ENCODE data around the gene SORCS2. TPM values are rescaled to one million over a fixed set of nuclear protein-coding genes. Genes with fewer than 3 reads are reported as not detected.

Gene SORCS2
- total RNA-seq, 1 experiment from 2014 or later: 0.91 TPM

- DNase-seq (ENCODE audit: low read depth): no peak
Observed at GRCh38 chr4:7723625-7724024, 531.3 kb downstream of the SORCS2 start.

DNA sequence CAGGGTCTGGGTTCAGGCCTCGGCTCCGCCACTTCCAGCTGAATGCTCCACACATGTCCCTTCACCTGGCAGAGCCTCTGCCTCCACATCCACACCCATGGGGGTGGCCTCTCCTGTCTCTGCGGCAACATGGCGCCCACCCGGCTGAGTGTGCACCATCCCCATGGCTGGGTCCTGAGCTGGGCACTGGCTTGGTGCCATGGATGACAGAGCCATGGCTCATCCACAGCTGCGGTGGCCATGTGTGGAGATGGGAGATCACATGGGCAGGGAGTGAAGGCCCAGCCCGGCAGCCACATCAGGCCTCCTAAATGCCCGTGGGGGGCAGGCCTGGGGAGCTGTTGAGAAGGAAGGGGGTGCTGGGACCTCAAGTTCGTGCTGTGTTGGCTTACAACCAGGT lies 533.6 kb downstream of the SORCS2 start:
- DNase-seq (ENCODE audit: low read depth): peak; percentile 92

- no peak for DNase-seq (ENCODE audit: low read depth)
Observed at GRCh38 chr4:7726665-7727413, 534.5 kb downstream of the SORCS2 start.

- no peak for DNase-seq (ENCODE audit: low read depth)
Observed at GRCh38 chr4:7727749-7728148, 535.4 kb downstream of the SORCS2 start.

DNA sequence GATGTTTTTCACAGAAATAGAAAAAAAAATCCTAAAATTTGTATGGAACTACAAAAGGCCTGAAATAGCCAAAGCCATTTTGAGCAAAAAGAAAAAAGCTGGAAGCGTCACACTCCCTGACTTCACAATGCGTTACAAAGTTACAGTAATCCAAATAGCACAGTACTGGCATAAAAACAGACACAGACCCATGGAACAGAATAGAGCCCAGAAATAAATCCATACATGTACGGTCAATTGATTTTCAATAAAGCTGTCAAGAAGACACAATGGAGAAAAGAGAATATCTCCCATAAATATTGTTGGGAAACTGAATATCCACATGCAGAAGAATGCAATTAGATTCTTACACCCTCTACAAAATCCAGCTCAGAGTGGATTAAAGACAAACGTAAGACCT lies 539.1 kb downstream of the SORCS2 start:
- DNase-seq (ENCODE audit: low read depth): no peak

DNA sequence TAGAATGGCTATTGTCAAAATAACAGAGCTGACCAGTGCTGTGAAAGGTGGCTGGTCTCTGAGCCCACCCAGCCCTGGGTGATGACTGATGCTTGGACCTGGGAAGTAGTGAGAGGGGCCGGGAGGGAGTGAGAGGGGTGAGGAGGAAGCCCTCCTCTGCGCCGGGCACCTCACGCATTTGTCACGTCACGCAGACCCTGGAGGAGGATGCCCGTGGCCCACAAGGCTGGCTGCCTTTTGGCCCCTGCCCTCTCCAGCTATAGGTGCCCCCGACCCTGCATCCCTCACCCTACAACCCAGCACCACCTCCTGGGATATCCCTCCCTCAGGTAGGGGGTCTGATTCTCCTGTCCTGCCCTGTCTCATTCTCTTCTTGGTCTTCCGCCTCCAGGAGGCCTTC lies 539.9 kb downstream of the SORCS2 start:
- no peak for DNase-seq (ENCODE audit: low read depth)

DNA sequence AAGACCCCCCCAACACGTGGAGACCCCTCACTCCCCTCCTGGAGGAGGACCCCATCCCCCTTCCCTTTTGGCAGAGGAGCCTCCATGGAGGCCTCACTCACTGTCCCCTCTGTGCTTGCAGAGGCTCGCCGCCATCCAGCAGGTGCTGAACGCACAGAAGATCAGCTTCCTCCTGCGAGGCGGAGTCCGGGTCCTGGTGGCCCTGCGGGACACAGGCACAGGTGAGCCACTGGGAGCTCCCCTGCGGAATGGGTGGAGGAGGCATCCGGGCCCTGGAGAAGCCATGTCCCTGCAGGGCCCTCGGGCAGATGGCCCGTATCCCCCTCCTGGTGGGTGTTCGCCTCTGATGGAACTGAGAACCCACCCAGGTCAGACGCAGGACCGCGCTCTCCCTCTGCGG lies 540.9 kb downstream of the SORCS2 start:
- no peak for DNase-seq (ENCODE audit: low read depth)

DNA sequence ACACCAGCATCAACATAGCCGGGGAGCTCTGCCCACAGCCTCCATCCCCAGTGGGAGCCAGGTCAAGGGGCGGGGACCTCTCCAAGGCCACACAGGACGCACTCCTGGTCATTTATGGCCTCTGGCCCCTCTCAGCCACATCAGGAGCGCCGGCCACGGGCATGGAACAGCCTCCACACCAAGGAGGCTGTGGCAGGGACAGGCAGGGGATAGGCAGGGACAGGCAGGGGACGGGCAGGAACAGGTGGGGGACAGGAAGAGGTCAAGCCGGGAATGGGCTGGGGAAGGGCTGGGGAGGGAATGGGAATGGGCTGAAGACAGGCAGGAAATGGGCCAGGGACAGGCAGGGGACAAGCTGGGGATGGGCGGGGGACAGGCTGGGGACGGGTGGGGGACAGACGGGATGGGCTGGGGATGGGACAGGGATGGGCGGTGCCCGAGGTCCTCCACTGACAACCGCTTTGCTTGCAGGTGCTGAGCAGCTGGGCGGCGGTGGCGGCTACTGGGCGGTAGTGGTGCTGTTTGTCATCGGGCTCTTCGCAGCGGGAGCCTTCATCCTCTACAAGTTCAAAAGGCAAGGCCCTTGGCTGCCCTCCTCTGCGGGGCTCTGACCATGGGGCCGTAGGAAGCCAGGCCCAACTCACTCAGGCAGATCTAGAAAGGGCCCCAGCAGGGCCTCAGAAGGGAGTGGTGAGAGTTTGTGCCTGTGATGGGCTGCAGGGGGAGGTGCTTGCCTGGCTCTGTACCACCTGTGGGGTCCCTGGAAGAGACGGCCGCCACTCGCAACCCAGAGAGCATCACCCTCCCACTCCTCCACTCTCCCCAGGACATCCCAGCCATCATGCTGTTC lies 541.7 kb downstream of the SORCS2 start:
- DNase-seq (ENCODE audit: low read depth): no peak

DNA sequence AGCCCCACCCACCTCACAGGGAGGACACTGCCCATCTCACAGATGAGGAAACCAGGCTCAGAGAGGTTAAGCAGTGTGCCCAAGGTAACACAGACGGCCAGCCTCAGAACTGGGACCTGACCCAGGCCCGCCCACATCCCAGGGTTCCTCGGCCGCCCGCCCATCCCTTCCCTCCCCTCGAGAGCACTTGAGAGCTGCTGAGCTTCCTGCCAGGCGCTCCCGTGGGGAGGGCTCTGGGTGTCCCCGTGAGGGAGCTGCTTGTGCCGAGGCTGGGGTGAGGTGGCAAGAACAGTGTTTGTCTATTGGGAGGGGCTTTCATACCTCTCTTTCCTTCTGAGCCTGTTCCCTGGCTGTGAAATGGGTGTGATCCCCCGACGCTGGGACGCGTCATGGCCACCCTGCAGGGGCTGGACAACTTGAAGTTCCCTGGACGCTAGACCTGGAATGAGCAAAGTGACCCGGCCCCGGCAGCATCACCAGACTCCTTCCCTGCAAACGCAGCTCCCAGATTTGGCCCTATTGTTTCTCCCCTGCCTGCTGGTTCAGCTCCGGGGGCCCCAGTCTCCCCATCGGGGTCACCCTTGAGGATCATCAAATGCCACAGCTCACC lies 542.4 kb downstream of the SORCS2 start:
- no peak for DNase-seq (ENCODE audit: low read depth)

- no peak for DNase-seq (ENCODE audit: low read depth)
Observed at GRCh38 chr4:7735395-7735794, 543.1 kb downstream of the SORCS2 start.

- no peak for DNase-seq (ENCODE audit: low read depth)
Observed at GRCh38 chr4:7735961-7736360, 543.6 kb downstream of the SORCS2 start.

DNA sequence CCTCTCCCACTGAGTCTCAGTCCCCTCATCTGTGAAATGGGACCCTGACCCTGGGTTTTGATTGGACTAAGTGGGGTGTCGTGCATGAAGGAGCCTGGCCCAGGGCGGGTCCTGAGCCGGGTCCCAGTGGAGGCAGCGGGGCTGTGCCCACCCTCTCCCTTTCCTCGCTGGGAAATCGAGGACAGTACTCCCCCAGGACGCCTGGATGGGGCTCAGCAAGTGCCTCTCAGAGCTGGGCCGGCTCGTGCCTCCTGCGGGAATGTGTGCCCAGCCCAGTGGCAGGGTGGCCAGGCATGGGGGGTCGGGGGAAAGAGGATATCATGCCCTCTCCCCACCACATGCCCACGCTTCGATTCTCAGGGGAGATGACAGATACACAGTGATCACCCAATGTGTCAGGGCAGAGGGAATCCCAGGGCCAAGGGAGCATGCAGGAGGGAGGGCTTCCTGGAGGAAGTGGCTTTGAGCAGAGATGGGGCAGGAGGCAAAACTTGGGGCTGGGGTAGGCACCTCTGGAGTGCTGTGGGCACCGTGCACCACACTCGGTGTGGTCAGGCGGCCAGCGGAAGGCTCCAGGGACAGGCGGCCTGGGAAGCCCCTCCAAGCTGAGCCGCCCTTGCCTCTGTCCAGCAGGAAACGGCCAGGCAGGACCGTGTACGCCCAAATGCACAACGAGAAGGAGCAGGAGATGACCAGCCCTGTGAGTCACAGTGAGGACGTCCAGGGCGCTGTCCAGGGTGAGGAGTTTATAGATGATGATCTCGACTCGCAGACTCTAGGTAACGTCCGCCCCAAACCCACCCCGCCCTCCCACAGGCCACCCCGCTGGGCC lies 544.3 kb downstream of the SORCS2 start:
- no peak for DNase-seq (ENCODE audit: low read depth)

DNA sequence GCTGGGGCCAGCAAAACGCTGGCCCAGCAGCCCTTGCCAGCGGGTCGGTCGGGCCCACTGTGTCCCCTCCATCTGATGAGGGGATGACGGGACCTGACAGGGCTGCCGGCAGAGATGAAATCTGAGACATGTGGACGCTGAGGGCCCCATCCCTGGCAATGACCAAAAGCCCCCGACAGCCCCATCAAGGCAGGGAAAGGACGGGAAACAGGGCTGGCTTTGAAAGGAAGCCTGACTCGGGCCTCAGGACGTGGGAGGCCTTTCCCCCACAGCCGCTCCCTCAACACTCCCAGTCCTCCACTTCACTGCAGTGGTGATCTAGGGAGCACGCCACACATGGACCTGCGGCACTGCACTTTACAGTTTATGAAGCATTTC lies 544.9 kb downstream of the SORCS2 start:
- DNase-seq (ENCODE audit: low read depth): no peak

DNA sequence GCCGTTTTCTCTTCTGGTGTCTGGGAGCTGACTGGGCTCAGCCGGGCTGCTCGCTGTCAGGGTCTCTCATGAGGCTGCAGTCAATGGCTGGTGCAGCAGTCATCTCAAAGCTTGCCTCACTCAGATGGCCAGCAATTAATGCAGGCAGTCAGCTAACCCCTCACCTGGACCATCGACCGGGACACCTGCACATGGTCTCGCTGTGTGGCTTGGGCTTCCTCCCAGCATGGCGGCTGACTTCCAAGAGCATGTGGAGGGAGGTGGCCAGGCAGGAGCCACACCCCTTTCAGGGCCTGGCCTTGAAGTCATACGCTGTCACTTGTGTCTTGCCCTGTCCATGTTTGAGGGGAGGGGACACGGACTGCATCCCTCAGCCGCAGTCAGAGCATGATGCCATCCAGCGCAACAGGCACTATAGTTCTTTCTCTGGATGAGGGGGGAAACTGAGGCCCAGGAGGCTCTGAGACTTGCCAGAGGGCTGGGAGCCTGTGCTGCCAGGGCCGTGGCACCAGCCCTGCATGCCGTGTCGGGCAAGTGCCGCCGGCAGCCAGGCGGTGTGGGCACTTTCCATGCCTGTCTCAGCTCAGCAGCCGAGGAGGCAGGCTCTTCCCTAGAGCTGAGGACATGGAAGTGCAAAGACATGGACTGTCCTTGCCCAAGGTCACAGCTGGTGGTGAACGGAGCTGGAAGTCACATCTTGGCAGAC lies 545.6 kb downstream of the SORCS2 start:
- DNase-seq (ENCODE audit: low read depth): no peak

DNA sequence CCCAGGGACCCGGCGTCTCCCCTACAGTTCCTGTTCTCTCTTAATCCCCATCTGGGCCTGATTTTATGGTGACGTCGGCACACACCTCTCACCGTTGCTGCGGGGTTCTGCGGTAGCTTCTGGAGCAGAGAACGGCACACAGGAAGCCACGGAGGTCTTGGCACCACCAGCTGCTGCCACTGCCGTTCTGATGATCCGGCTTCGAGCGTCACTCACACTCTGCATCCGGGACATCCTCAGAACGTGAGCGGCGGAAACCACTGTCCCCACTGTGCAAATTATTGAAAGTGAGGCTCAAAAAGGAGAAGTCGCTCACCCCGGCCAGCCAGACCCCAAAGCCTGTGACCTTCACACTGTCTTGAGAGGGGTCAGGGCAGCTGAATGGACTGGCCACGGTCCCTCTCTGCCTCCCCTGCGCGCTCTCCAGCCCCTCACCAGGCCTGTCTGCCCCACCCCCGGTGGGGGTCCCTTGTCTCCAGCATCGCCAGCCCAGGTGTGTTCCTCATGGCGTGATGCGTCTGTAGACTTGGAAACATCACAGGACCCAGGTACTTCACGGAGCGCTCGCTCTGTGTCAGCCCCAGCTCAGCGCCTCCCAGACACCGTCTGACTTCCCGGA lies 546.2 kb downstream of the SORCS2 start:
- no peak for DNase-seq (ENCODE audit: low read depth)

GRCh38 chr4:7739077-7739917 lies 547.0 kb downstream of the SORCS2 start:
- no peak for DNase-seq (ENCODE audit: low read depth)

GRCh38 chr4:7739918-7740865 lies 547.9 kb downstream of the SORCS2 start:
- no peak for DNase-seq (ENCODE audit: low read depth)

GRCh38 chr4:7740866-7741525 lies 548.7 kb downstream of the SORCS2 start:
- no peak for DNase-seq (ENCODE audit: low read depth)
